Left renal cortex interstitium (tissue), 4 donors: Measurements from ENCODE around the gene TOGARAM2. TPM values are rescaled to one million over a fixed set of nuclear protein-coding genes. Genes with fewer than 3 reads are reported as not detected.

Source experiments
- DNase-seq, 4 donors: peaks; one replicate each; pipeline ENCODE4 v3.0.0-alpha.2; 2013; ENCODE audit warnings: low read depth in 4 of 4, low spot score in 2 of 4, missing footprints in 1 of 4
- polyA plus RNA-seq, 4 donors: library from polyadenylated mRNA; unstranded; fragments of 120-200 nt; gene quantifications; one replicate each; pipeline ENCODE4 v1.2.1, GENCODE V29; 2013; ENCODE audit not compliant: insufficient read length in 4 of 4

The TOGARAM2 gene
- 1 to 10 TPM in 2 of 4 donors, under 1 TPM in 2; 0.62 to 2.0 (median 1.2) TPM for polyA plus RNA-seq

DNA sequence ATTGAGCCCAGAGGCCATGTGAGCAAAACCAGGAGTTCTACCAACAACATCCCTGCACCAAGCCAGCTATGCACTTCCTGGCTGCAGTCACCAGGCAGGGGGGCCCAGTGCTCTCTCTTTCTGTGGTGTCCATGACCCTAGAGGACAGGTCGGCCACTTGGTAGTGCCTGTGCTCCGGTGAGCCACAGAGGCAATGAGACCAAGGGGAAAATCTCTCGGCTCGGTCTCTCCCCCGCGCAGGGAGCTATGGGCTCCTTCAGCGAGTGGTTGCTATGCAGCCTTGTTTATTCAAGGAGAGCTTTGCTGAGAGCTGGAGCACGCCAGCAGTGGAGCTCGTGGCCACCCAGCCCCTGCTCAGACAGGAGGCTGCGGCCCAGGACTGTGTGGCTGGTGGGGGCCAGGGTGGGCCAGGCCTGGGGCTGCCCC lies at the start of gene TOGARAM2:
Gene TOGARAM2 (plus strand): TSS at position 283 of the 426 bp plus-strand sequence. CDS start 13,537 bp downstream, outside the sequence.
- DNase-seq = peak in 2 of 4 donors; percentile 32 to 49

- DNase-seq = no peak
These were observed 46.3 kb upstream of the TOGARAM2 start for GRCh38 chr2:28934769-28935168.

DNA sequence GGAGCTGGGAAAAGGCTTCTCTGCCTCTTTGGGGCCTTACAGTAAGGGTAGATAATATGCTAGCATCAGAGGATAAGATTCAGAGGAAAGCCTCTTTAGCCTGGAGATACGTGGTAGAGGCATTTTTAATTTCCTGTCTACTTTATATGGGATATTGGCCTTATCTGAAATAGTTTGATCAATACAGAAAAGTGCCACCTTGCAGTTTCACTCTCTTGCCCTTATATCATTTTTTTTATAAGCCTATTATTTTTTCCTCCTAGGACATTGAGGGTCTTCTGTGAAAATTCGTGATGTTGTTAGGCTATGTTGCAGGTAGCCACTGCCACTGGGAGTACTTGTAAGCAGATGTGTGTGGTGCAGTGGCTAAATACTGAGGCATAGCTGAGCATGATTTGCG lies 40.1 kb upstream of the TOGARAM2 start:
- DNase-seq = no peak

DNA sequence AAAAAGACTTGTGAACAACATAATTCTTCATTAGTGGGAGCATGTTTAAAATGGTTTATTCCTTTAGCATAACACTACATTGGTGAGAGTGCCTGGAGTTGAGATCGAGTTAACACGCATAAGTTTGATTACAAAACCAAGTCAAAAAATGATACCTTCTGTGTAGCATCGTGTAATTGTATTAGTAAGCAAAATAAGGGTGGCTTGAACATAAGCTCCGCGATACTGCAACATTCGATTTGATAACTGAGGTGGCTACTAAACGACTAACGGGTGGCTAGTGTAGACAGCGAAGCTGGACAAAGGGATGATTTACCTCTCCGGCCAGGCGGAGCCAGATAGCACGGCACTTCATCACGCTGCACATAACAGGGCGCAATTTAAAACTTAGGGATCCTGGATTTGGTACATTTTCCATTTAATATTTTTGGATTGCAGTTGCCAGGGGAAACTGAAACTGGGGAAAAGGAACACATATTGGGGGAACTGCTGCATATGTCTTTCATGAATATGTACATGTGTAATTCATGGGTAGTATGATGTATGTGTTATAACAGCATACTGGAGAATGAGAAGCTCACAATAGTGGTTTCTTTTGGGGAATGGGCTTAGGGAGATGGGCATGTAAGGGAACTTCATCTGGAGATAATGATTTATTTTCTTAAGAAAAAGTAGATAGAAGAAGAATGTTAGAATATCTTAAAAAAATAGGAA lies 36.4 kb upstream of the TOGARAM2 start:
- no peak for DNase-seq

- no peak for DNase-seq
These were observed 32.9 kb upstream of the TOGARAM2 start for GRCh38 chr2:28948160-28948559.

GRCh38 chr2:28949190-28949589 lies 31.9 kb upstream of the TOGARAM2 start:
- DNase-seq = no peak

DNA sequence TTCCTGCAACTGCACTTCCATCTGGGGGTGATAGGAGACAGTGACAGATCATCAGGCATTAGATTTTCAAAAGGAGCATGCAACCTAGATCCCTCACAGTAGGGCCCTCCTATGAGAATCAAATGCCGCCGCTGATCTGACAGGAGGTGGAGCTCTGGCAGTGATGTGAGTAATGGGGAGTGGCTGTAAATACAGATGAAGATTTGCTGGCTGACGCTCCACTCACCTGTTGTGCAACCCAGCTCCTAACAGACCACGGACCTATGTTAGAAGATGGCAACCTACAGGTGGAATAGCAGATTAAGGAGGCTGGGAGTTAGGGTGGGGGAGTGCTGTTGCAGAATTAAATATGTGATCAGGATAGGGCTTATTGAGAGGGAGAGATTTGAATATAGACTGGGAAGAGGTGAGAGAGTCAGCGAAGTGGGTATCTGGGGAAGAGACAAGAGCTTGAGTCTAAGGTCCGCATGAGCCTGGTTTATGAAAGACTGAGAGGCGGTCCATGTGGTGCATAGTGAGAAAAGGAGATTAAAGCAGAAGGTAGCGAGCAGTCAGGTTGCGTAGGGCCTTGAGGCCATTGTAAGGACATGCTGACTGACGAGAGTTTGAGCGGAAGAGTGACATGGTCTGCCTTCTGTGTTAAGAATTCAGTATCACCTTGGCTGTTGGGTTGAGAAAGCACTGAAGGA lies 31.3 kb upstream of the TOGARAM2 start:
- DNase-seq = no peak

GRCh38 chr2:28950941-28951630 lies 30.0 kb upstream of the TOGARAM2 start:
- DNase-seq = no peak

GRCh38 chr2:28951910-28952835 lies 28.9 kb upstream of the TOGARAM2 start:
- no peak for DNase-seq

DNA sequence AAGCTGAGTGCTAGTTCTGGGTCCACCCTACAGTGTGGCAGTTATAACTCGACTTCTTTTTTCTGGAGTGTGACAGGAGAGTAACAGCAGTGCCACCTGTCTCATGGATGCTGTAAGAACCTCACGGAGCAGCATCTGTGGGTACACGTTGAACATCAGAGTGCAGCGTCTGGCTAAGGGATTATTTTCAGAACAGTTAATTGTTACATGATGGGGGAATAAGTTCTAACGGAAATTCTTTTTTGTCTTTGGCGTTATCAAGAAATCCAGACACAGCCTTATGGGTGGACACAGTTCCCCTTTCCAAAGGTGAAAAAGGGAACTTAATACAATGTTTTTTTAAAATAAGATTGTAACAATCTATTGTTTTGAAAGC lies 28.3 kb upstream of the TOGARAM2 start:
- no peak for DNase-seq

- no peak for DNase-seq
These were observed 25.6 kb upstream of the TOGARAM2 start for GRCh38 chr2:28955467-28955866.

- DNase-seq = no peak
These were observed 24.7 kb upstream of the TOGARAM2 start for GRCh38 chr2:28956415-28956826.

- no peak for DNase-seq
These were observed 24.2 kb upstream of the TOGARAM2 start for GRCh38 chr2:28956890-28957289.

GRCh38 chr2:28958689-28959088 lies 22.4 kb upstream of the TOGARAM2 start:
- DNase-seq = peak; percentile 42 to 77 (median 56)

- DNase-seq = no peak
These were observed 20.7 kb upstream of the TOGARAM2 start for GRCh38 chr2:28960401-28960800.

DNA sequence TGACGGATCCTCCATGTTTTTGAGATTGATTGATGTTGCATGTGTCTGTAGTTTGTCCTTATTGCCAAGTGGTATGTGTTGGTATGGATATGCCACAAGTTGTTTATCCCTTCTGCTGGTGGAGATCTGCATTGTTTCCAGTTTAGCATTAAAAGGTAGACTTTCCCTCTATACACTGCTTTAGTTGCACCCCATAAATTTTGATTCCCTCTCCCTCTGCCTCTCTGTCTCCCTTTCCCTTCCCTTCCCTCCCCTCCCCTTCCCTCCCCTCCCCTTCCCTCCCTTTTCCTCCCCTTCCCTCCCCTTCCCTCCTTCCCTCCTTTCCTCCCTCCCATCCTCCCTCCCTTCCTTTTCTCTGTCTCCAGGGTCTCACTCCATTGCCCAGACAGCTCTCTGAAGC lies 18.6 kb upstream of the TOGARAM2 start:
- no peak for DNase-seq

GRCh38 chr2:28970464-28971160 lies 10.5 kb upstream of the TOGARAM2 start:
- DNase-seq = no peak

DNA sequence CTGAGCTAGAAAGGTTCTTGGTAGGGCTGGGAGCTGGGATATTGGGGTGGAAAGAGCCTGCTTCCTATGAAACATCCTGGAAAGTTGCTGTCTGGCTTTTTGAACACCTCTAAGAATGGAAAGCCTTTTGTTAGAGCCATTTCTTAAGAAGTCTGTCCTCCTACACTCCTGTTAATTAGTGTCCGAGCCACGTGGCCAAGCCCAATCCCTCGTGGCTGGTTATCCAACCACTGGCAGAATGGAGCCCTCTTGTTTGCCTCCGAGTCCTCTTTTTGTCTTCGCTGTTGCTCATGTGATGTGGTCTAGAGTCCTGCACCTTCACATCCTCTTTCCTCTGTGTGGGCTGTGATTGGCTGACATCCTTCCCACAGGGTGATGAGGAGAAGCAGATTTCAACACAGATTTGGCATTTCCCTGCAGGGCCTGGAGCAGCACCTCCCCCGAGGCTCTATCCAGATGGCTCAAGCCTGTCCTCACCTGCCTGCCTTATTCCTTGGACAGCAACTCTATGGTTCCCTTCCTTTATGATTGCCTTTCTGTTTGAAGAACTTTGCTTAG lies 8.2 kb upstream of the TOGARAM2 start:
- DNase-seq = no peak

GRCh38 chr2:28974252-28974651 lies 6.8 kb upstream of the TOGARAM2 start:
- DNase-seq = no peak
